ENCODE measurements around the gene IGHMBP2. TPM values are rescaled to one million over a fixed set of nuclear protein-coding genes. Genes with fewer than 3 reads are reported as not detected.

Gene IGHMBP2
- total RNA-seq, 1 experiment from 2014 or later = 19.3 TPM

- ChIA-PET POLR2A (no interaction called here), CTCF (no interaction called here)
- no TSS peak for BruUV-seq (replicated peaks)
These were observed 33.3 kb downstream of the IGHMBP2 start for GRCh38 chr11:68936676-68937620.

More at GRCh38 chr11:68936676-68937620, 33.3 kb downstream of the IGHMBP2 start:
- no peaks in the 10 kb centered on the region for H3K9me3 ChIP-seq (ENCODE audit: control insufficient read depth in 1 of 2, insufficient read depth in 1 of 2, low read depth in 1 of 2, low read length in 2 of 2)
- H3K27me3 ChIP-seq (ENCODE audit: insufficient read depth, low read length) = no peaks in the 10 kb centered on the region
- DNase-seq (ENCODE audit: low read depth, low spot score) (no peak), ATAC-seq (no peak)
- no peaks in the 10 kb centered on the region for H3K9me2 ChIP-seq (ENCODE audit: insufficient read depth)
- intact Hi-C loops (cut with micrococcal nuclease) = no loop called here
- H2AFZ ChIP-seq (ENCODE audit: low read depth, low read length, poor library complexity, severe bottlenecking) = no peak overlapping the region
- no peaks in the 10 kb centered on the region for H4K20me1 ChIP-seq (ENCODE audit: insufficient read depth)
- H3K36me3 ChIP-seq (ENCODE audit: control insufficient read depth in 1 of 2, insufficient read depth in 2 of 2, low read length in 2 of 2) = peaks cover 11 to 16% of the 10 kb centered on the region in 2 experiments; a peak in 2 of 4 replicates
- RAD21 ChIA-PET (ENCODE audit: low non-redundant PET in 1 of 2, low total read pairs in 2 of 2, uncharacterized antibody in 2 of 2, unreplicated experiment in 2 of 2) = no interaction called here
- H3K27ac ChIP-seq (ENCODE audit: low read depth, low read length) = no peak overlapping the region
- TF ChIP-seq YY1 (IDR thresholded peaks at IDR 0.05; ENCODE audit: extremely low read depth, insufficient replicate concordance, low read depth, low read length) (no peak), SP1 (IDR thresholded peaks at IDR 0.05; ENCODE audit: low read depth) (no peak), SRF (IDR thresholded peaks at IDR 0.05; ENCODE audit: low read depth) (no peak), MAX (IDR thresholded peaks at IDR 0.05) (no peak), POLR2AphosphoS5 (IDR thresholded peaks at IDR 0.05; ENCODE audit: low read depth, low read length) (no peak), POLR2A (IDR thresholded peaks at IDR 0.05; ENCODE audit: borderline replicate concordance, extremely low read depth, insufficient read depth, insufficient read length) (no peak), EZH2phosphoT487 (IDR thresholded peaks at IDR 0.05; ENCODE audit: borderline replicate concordance) (no peak), SIN3A (IDR thresholded peaks at IDR 0.05; ENCODE audit: low read depth) (no peak), ZBTB33 (IDR thresholded peaks at IDR 0.05; ENCODE audit: extremely low read depth, insufficient replicate concordance, low read length) (no peak), RAD21 (IDR thresholded peaks at IDR 0.05; ENCODE audit: low read depth) (no peak), TCF7L2 (IDR thresholded peaks at IDR 0.05; ENCODE audit: borderline replicate concordance, extremely low read depth, insufficient read depth, insufficient read length) (no peak)
- no peak overlapping the region for H3K9ac ChIP-seq (ENCODE audit: low read length)
- no peak overlapping the region for H3K4me3 ChIP-seq (replicated peaks in 1 of 2; ENCODE audit: low read depth in 1 of 2, low read length in 2 of 2)
- no peaks in the 10 kb centered on the region for H3K4me1 ChIP-seq (ENCODE audit: control insufficient read depth in 1 of 2, insufficient read depth in 2 of 2, low read length in 2 of 2)
- H3K4me2 ChIP-seq (ENCODE audit: low read length) = no peak overlapping the region
- H3K79me2 ChIP-seq (ENCODE audit: insufficient read depth, low read length) = no peaks in the 10 kb centered on the region

Data from HCT116 (cell line).